ENCODE measurements around the gene MOCOS.

The MOCOS gene, protein sequence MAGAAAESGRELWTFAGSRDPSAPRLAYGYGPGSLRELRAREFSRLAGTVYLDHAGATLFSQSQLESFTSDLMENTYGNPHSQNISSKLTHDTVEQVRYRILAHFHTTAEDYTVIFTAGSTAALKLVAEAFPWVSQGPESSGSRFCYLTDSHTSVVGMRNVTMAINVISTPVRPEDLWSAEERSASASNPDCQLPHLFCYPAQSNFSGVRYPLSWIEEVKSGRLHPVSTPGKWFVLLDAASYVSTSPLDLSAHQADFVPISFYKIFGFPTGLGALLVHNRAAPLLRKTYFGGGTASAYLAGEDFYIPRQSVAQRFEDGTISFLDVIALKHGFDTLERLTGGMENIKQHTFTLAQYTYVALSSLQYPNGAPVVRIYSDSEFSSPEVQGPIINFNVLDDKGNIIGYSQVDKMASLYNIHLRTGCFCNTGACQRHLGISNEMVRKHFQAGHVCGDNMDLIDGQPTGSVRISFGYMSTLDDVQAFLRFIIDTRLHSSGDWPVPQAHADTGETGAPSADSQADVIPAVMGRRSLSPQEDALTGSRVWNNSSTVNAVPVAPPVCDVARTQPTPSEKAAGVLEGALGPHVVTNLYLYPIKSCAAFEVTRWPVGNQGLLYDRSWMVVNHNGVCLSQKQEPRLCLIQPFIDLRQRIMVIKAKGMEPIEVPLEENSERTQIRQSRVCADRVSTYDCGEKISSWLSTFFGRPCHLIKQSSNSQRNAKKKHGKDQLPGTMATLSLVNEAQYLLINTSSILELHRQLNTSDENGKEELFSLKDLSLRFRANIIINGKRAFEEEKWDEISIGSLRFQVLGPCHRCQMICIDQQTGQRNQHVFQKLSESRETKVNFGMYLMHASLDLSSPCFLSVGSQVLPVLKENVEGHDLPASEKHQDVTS

DNA sequence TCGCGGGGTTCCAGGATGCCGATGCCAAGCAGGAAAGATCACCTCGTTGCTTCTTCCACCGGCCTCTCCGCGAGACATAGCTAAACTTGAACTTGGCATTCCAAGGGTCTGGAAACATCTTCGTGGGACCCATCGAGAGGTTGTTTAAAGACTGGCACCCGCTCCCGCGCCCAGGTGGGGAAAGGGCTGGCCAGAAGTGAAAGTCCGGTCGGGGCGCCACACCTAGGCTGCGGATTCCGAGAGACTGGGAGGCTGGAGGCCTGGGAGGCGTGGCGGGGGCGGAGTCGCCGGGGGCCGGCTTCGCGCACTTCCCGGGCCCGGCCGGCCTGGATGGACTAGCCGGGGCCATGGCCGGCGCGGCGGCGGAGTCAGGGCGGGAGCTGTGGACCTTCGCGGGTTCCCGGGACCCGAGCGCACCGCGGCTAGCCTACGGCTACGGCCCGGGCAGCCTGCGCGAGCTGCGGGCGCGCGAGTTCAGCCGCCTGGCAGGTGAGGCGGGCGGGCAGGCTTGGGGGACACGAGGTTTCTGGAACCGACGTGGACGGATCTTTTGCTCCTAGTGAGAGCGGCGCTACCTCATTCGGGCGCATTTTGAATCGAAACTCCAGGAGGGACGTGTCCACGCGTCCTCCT lies at the start of gene MOCOS:
Gene MOCOS, plus strand, starts transcription at position 305 of the 633 bp plus-strand sequence. Its CDS starts 43 bp downstream, at position 348.
- TF ChIP-seq, protein P1, sequence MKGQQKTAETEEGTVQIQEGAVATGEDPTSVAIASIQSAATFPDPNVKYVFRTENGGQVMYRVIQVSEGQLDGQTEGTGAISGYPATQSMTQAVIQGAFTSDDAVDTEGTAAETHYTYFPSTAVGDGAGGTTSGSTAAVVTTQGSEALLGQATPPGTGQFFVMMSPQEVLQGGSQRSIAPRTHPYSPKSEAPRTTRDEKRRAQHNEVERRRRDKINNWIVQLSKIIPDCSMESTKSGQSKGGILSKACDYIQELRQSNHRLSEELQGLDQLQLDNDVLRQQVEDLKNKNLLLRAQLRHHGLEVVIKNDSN (IDR thresholded peaks at IDR 0.05), result no peak
- TF ChIP-seq FOXM1 (IDR thresholded peaks at IDR 0.05; ENCODE audit: borderline replicate concordance, low read depth) (no peak), EP300 (IDR thresholded peaks at IDR 0.05; ENCODE audit: borderline replicate concordance) (no peak), CEBPB (IDR thresholded peaks at IDR 0.05) (no peak), TCF12 (IDR thresholded peaks at IDR 0.05; ENCODE audit: low read depth) (no peak; the same call in 1 of the 2 replicates), YY1 (IDR thresholded peaks at IDR 0.05; ENCODE audit: low read depth) (peak; percentile 84), ZBTB7A (IDR thresholded peaks at IDR 0.05; ENCODE audit: low read depth) (no peak), TEAD4 (IDR thresholded peaks at IDR 0.05) (0 out of 2 replicates have a peak, but pooled peaks have one; percentile 8), CREB1 (IDR thresholded peaks at IDR 0.05; ENCODE audit: low read depth) (no peak), TAF1 (IDR thresholded peaks at IDR 0.05; ENCODE audit: low read depth) (peak; percentile 58; the same call in 1 of the 2 replicates), RAD21 (IDR thresholded peaks at IDR 0.05; ENCODE audit: low read depth) (no peak), NFIC (IDR thresholded peaks at IDR 0.05) (no peak), EGR1 (IDR thresholded peaks at IDR 0.05) (no peak)
- TF ChIP-seq, protein P2, sequence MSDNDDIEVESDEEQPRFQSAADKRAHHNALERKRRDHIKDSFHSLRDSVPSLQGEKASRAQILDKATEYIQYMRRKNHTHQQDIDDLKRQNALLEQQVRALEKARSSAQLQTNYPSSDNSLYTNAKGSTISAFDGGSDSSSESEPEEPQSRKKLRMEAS (IDR thresholded peaks at IDR 0.05), result peak; percentile 78; the same call in 1 of the 2 replicates
- TF ChIP-seq, protein P3, sequence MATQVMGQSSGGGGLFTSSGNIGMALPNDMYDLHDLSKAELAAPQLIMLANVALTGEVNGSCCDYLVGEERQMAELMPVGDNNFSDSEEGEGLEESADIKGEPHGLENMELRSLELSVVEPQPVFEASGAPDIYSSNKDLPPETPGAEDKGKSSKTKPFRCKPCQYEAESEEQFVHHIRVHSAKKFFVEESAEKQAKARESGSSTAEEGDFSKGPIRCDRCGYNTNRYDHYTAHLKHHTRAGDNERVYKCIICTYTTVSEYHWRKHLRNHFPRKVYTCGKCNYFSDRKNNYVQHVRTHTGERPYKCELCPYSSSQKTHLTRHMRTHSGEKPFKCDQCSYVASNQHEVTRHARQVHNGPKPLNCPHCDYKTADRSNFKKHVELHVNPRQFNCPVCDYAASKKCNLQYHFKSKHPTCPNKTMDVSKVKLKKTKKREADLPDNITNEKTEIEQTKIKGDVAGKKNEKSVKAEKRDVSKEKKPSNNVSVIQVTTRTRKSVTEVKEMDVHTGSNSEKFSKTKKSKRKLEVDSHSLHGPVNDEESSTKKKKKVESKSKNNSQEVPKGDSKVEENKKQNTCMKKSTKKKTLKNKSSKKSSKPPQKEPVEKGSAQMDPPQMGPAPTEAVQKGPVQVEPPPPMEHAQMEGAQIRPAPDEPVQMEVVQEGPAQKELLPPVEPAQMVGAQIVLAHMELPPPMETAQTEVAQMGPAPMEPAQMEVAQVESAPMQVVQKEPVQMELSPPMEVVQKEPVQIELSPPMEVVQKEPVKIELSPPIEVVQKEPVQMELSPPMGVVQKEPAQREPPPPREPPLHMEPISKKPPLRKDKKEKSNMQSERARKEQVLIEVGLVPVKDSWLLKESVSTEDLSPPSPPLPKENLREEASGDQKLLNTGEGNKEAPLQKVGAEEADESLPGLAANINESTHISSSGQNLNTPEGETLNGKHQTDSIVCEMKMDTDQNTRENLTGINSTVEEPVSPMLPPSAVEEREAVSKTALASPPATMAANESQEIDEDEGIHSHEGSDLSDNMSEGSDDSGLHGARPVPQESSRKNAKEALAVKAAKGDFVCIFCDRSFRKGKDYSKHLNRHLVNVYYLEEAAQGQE (IDR thresholded peaks at IDR 0.05; ENCODE audit: low read depth), result no peak

DNA sequence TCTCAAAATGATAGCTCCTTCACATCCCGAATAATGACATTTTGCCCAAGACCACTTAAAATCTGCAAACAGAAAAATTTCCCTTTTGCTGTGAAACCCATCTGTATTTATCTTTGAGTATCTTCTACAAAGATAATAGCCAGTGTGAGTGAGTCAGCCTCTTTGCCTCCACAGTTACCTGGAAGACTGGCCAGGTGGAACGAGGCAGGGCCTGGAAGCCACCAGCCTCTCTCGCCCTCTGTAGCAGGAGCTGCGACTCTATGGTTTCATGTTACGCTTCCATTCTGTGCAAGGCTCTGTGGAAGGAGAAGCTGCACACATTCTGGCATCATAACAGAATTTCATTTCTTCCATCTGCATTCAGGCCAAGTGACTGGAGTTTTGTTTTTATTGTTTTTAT lies 48.1 kb upstream of the MOCOS start:
- TF ChIP-seq, protein P2 (IDR thresholded peaks at IDR 0.05), result no peak
- TF ChIP-seq, protein P1 (IDR thresholded peaks at IDR 0.05), result no peak
- TF ChIP-seq YY1 (IDR thresholded peaks at IDR 0.05; ENCODE audit: low read depth) (no peak), RAD21 (IDR thresholded peaks at IDR 0.05; ENCODE audit: low read depth) (no peak), ZBTB7A (IDR thresholded peaks at IDR 0.05; ENCODE audit: low read depth) (no peak), EGR1 (IDR thresholded peaks at IDR 0.05) (no peak), TCF12 (IDR thresholded peaks at IDR 0.05; ENCODE audit: low read depth) (no peak), TEAD4 (IDR thresholded peaks at IDR 0.05) (no peak), EP300 (IDR thresholded peaks at IDR 0.05; ENCODE audit: borderline replicate concordance) (no peak), TAF1 (IDR thresholded peaks at IDR 0.05; ENCODE audit: low read depth) (no peak), CEBPB (IDR thresholded peaks at IDR 0.05) (no peak), CREB1 (IDR thresholded peaks at IDR 0.05; ENCODE audit: low read depth) (no peak), FOXM1 (IDR thresholded peaks at IDR 0.05; ENCODE audit: borderline replicate concordance, low read depth) (no peak), NFIC (IDR thresholded peaks at IDR 0.05) (no peak)
- TF ChIP-seq, protein P3 (IDR thresholded peaks at IDR 0.05; ENCODE audit: low read depth), result no peak

DNA sequence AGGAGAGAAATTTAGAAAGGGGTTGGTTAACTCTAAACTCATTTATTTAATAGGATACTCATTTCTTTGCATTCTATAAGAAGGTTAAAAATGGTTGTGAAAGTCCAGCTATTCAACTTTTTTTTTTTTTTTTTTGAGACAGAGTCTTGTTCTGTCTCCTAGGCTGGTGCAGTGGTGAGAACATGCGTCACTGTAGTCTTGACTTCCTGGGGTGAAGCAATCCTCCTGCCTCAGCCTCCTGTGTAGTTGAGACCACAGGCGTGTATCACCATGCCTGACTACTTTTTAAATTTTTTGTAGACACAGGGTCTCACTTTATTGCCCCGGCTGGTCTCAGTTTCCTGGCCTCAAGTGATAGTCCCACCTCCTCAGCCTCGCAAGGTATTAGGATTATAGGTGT lies 45.7 kb upstream of the MOCOS start:
- TF ChIP-seq NFIC (IDR thresholded peaks at IDR 0.05) (no peak), ZBTB7A (IDR thresholded peaks at IDR 0.05; ENCODE audit: low read depth) (no peak), CEBPB (IDR thresholded peaks at IDR 0.05) (no peak), TCF12 (IDR thresholded peaks at IDR 0.05; ENCODE audit: low read depth) (no peak), EP300 (IDR thresholded peaks at IDR 0.05; ENCODE audit: borderline replicate concordance) (no peak), CREB1 (IDR thresholded peaks at IDR 0.05; ENCODE audit: low read depth) (no peak), YY1 (IDR thresholded peaks at IDR 0.05; ENCODE audit: low read depth) (no peak), EGR1 (IDR thresholded peaks at IDR 0.05) (no peak), TAF1 (IDR thresholded peaks at IDR 0.05; ENCODE audit: low read depth) (no peak), TEAD4 (IDR thresholded peaks at IDR 0.05) (no peak), RAD21 (IDR thresholded peaks at IDR 0.05; ENCODE audit: low read depth) (no peak), FOXM1 (IDR thresholded peaks at IDR 0.05; ENCODE audit: borderline replicate concordance, low read depth) (no peak)
- TF ChIP-seq, protein P3 (IDR thresholded peaks at IDR 0.05; ENCODE audit: low read depth), result no peak
- TF ChIP-seq, protein P2 (IDR thresholded peaks at IDR 0.05), result no peak
- TF ChIP-seq, protein P1 (IDR thresholded peaks at IDR 0.05), result no peak
